ENCODE data around the gene GORASP1. TPM values are rescaled to one million over a fixed set of nuclear protein-coding genes. Genes with fewer than 3 reads are reported as not detected.

GORASP1 gene
- total and polyA plus RNA-seq, 2 of the 13 experiments (the other 11 are each of a cell fraction or from before 2014, with no cell fraction given): 36.4 to 39.8 TPM

GRCh38 chr3:39146083-39146501, 38.7 kb upstream of the GORASP1 start:
- CTCF ChIA-PET (ENCODE audit: low intra/inter-chr PET ratio, low total read pairs): no interaction called here
- POLR2A ChIA-PET: no interaction called here
- DNase-seq (ENCODE audit: low spot score) (no peak), FAIRE-seq (no peak), ATAC-seq (no peak)
- H3K79me2 ChIP-seq (ENCODE audit: insufficient read depth, low read length): peaks cover 39% of the 10 kb centered on the region
- H3K4me2 ChIP-seq (ENCODE audit: low read depth, low read length): no peak overlapping the region
- intact Hi-C loops (cut with micrococcal nuclease; ENCODE audit: unreplicated experiment): no loop called here
- H3K27me3 ChIP-seq (ENCODE audit: control insufficient read depth in 1 of 2, insufficient read depth in 2 of 2, low read length in 2 of 2): no peaks in the 10 kb centered on the region
- H3K36me3 ChIP-seq (replicated peaks in 1 of 2; ENCODE audit: control insufficient read depth in 1 of 2, insufficient read depth in 2 of 2, low read length in 2 of 2): peaks cover 30 to 54% of the 10 kb centered on the region in 2 experiments; a peak in 4 of 5 replicates
- peaks cover 51% of the 10 kb centered on the region for H4K20me1 ChIP-seq (ENCODE audit: insufficient read depth, low read length)
- no peak overlapping the region for H3K9ac ChIP-seq (ENCODE audit: insufficient read depth, low read depth, low read length)
- TF ChIP-seq ZNF296 (CRISPR knock-in tag; conservative IDR thresholded peaks at IDR 0.05): peak; percentile 30; the same call in 1 of the 2 replicates
- TF ChIP-seq NR2C2 (CRISPR knock-in tag; IDR thresholded peaks at IDR 0.05; ENCODE audit: borderline replicate concordance): 0 out of 2 replicates have a peak, but pooled peaks have one; percentile 18
- no peak for TF ChIP-seq ARNT (IDR thresholded peaks at IDR 0.05)
- no TSS peak for BruUV-seq (replicated peaks)
- peaks cover 48% of the 10 kb centered on the region for H3K4me1 ChIP-seq (ENCODE audit: insufficient read depth, low read length)
- H3K9me3 ChIP-seq (ENCODE audit: low read length): no peaks in the 10 kb centered on the region
- no peak overlapping the region for H3K4me3 ChIP-seq (replicated peaks in 1 of 3; ENCODE audit: insufficient read depth in 1 of 3, low read depth in 2 of 3, low read length in 3 of 3)
- 85% methylated on average over 7 of the region's 11 CpGs for WGBS (ENCODE audit: low lambda C conversion rate)
- H2AFZ ChIP-seq (ENCODE audit: low read length): no peak overlapping the region
- no peak overlapping the region for H3K27ac ChIP-seq (ENCODE audit: extremely low read length, insufficient read depth, low read length)
- in situ Hi-C loops (cut with HindIII; ENCODE audit: extremely low pct_ligation_motif_present, low pct_unique_long_range_greater_than_20kb): no loop called here

GRCh38 chr3:39144748-39145380, 37.4 kb upstream of the GORASP1 start:
- no peak overlapping the region for H3K4me3 ChIP-seq (replicated peaks in 1 of 3; ENCODE audit: insufficient read depth in 1 of 3, low read depth in 2 of 3, low read length in 3 of 3)
- 98% methylated on average over 23 of the region's 23 CpGs for WGBS (ENCODE audit: low lambda C conversion rate)
- peaks cover 27% of the 10 kb centered on the region for H3K79me2 ChIP-seq (ENCODE audit: insufficient read depth, low read length)
- in situ Hi-C loops (cut with HindIII; ENCODE audit: extremely low pct_ligation_motif_present, low pct_unique_long_range_greater_than_20kb) (no loop called here), intact Hi-C loops (cut with micrococcal nuclease; ENCODE audit: unreplicated experiment) (no loop called here)
- no peak overlapping the region for H3K9ac ChIP-seq (ENCODE audit: insufficient read depth, low read depth, low read length)
- H3K9me3 ChIP-seq (ENCODE audit: low read length): no peaks in the 10 kb centered on the region
- no peak for DNase-seq (ENCODE audit: low spot score)
- no peak overlapping the region for H3K4me2 ChIP-seq (ENCODE audit: low read depth, low read length)
- FAIRE-seq: no peak
- no TSS peak for BruUV-seq (replicated peaks)
- no peak for TF ChIP-seq HOXA5 (CRISPR knock-in tag; IDR thresholded peaks at IDR 0.05)
- TF ChIP-seq AGO2 (optimal IDR thresholded peaks at IDR 0.05; ENCODE audit: low read depth, low read length): peak; percentile 71
- peaks cover 36% of the 10 kb centered on the region for H3K4me1 ChIP-seq (ENCODE audit: insufficient read depth, low read length)
- no peak overlapping the region for H3K27ac ChIP-seq (ENCODE audit: extremely low read length, insufficient read depth, low read length)
- H4K20me1 ChIP-seq (ENCODE audit: insufficient read depth, low read length): peaks cover 39% of the 10 kb centered on the region
- H3K27me3 ChIP-seq (ENCODE audit: control insufficient read depth in 1 of 2, insufficient read depth in 2 of 2, low read length in 2 of 2): no peaks in the 10 kb centered on the region
- H3K36me3 ChIP-seq (replicated peaks in 1 of 2; ENCODE audit: control insufficient read depth in 1 of 2, insufficient read depth in 2 of 2, low read length in 2 of 2): peaks cover 28 to 54% of the 10 kb centered on the region in 2 experiments; a peak in 4 of 5 replicates
- ATAC-seq: no peak
- no peak overlapping the region for H2AFZ ChIP-seq (ENCODE audit: low read length)
- POLR2A ChIA-PET: no interaction called here
- CTCF ChIA-PET (ENCODE audit: low intra/inter-chr PET ratio, low total read pairs): no interaction called here
